Neutrophil (primary cell): ENCODE measurements around the gene HSFX2.
"Not testable (repeated sequence)": the region's sequence is repeated elsewhere in the genome, so short reads cannot be mapped to it uniquely, and the experiment has no call there.

Experiments used
- H3K27ac ChIP-seq: fragments of 200-600 bp; sonication (generic); 2 replicates; pipeline ENCODE4 v1.5.1; 2016; ENCODE audit warnings: mild to moderate bottlenecking, moderate library complexity
- H3K27me3 ChIP-seq: fragments of 200-600 bp; sonication (generic); 2 replicates; pipeline ENCODE4 v1.6.0; 2016; ENCODE audit warnings: mild to moderate bottlenecking
- H3K36me3 ChIP-seq: fragments of 200-600 bp; sonication (generic); 2 replicates; pipeline ENCODE4 v1.5.1; 2017
- H3K4me1 ChIP-seq, 2 experiments: fragments of 200-600 bp in 1 of 2; sonication (generic) in 1 of 2; 1 replicate in 1 of 2; 2 replicates in 1 of 2; pipeline versions ENCODE4 v1.5.1 to v1.6.1; 2013 to 2016; ENCODE audit warnings: low read depth in 1 of 2, low read length in 1 of 2, mild to moderate bottlenecking in 1 of 2, moderate library complexity in 1 of 2; ENCODE audit not compliant: control insufficient read depth in 1 of 2, insufficient read depth in 1 of 2
- H3K4me3 ChIP-seq, 2 experiments: fragments of 200-600 bp in 1 of 2; sonication (generic) in 1 of 2; 1 replicate in 1 of 2; 2 replicates in 1 of 2; pipeline ENCODE4 v1.5.1; 2013 to 2016; ENCODE audit warnings: low read depth in 1 of 2, low read length in 1 of 2, mild to moderate bottlenecking in 1 of 2, moderate library complexity in 1 of 2
- H3K9me3 ChIP-seq: fragments of 200-600 bp; sonication (generic); 2 replicates; pipeline ENCODE4 v1.5.1; 2016
- CTCF ChIP-seq: fragments of 200-600 bp; sonication (generic); IDR thresholded peaks from 2 replicates; pipeline ENCODE4 v1.5.1; 2016; ENCODE audit warnings: antibody characterized with exemption

HSFX2 gene

GRCh38 chrX:149628280-149628679, 33.2 kb upstream of the HSFX2 start:
- no peaks in the 10 kb centered on the region for H3K36me3 ChIP-seq
- H3K4me1 ChIP-seq = peaks cover 9 to 15% of the 10 kb centered on the region in 2 experiments
- no peak overlapping the region for H3K27ac ChIP-seq
- peaks cover 4% of the 10 kb centered on the region for H3K27me3 ChIP-seq
- no peaks in the 10 kb centered on the region for H3K9me3 ChIP-seq
- TF ChIP-seq CTCF = no peak
- H3K4me3 ChIP-seq = no peak overlapping the region

DNA sequence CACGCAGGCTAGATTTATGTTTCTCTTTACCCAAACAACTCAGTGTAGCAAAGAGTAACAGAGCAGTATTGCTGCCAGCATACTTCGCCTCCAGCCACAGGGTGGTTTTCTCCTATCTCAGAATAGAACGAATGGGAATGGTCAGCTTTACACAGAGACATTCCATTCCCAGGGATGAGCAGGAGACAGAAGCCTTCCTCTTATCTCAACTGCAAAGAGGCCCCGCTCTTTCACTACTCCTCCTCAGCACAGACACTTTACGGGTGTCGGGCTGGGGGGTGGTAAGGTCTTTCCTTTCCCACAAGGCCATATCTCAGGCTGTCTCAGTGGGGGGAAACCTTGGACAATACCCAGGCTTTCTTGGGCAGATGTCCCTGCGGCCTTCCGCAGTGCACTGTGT, 31.7 kb upstream of the HSFX2 start:
- H3K27ac ChIP-seq, H3K27me3 ChIP-seq, H3K36me3 ChIP-seq, H3K9me3 ChIP-seq, H3K4me3 ChIP-seq: not testable (repeated sequence)
- peaks cover 9 to 13% of the 10 kb centered on the region in 2 experiments for H3K4me1 ChIP-seq

- H3K4me3 ChIP-seq, H3K9me3 ChIP-seq, H3K4me1 ChIP-seq, H3K36me3 ChIP-seq, H3K27ac ChIP-seq, H3K27me3 ChIP-seq: not testable (repeated sequence)
Measured at GRCh38 chrX:149619662-149620061, 24.5 kb upstream of the HSFX2 start.

- no peak for TF ChIP-seq CTCF
- H3K9me3 ChIP-seq = no peaks in the 10 kb centered on the region
- H3K27me3 ChIP-seq = no peaks in the 10 kb centered on the region
Measured at GRCh38 chrX:149618871-149619270, 23.8 kb upstream of the HSFX2 start.

GRCh38 chrX:149611623-149612175, 16.6 kb upstream of the HSFX2 start:
- TF ChIP-seq CTCF = no peak

More at GRCh38 chrX:149618871-149619270, 23.8 kb upstream of the HSFX2 start:
- no peak overlapping the region for H3K4me3 ChIP-seq
- no peak overlapping the region for H3K27ac ChIP-seq
- H3K36me3 ChIP-seq = no peaks in the 10 kb centered on the region
- no peaks in the 10 kb centered on the region for H3K4me1 ChIP-seq

GRCh38 chrX:149610511-149610910, 15.4 kb upstream of the HSFX2 start:
- no peak for TF ChIP-seq CTCF
- no peaks in the 10 kb centered on the region for H3K27me3 ChIP-seq
- no peaks in the 10 kb centered on the region for H3K4me1 ChIP-seq
- peaks cover 11% of the 10 kb centered on the region for H3K36me3 ChIP-seq
- no peak overlapping the region for H3K27ac ChIP-seq
- no peaks in the 10 kb centered on the region for H3K9me3 ChIP-seq
- no peak overlapping the region for H3K4me3 ChIP-seq

More at GRCh38 chrX:149611623-149612175, 16.6 kb upstream of the HSFX2 start:
- Histone ChIP-seq H3K27ac (no peak overlapping the region), H3K27me3 (no peaks in the 10 kb centered on the region), H3K36me3 (peaks cover 1% of the 10 kb centered on the region), H3K4me1 (no peaks in the 10 kb centered on the region), H3K4me3 (no peak overlapping the region), H3K9me3 (no peaks in the 10 kb centered on the region)

DNA sequence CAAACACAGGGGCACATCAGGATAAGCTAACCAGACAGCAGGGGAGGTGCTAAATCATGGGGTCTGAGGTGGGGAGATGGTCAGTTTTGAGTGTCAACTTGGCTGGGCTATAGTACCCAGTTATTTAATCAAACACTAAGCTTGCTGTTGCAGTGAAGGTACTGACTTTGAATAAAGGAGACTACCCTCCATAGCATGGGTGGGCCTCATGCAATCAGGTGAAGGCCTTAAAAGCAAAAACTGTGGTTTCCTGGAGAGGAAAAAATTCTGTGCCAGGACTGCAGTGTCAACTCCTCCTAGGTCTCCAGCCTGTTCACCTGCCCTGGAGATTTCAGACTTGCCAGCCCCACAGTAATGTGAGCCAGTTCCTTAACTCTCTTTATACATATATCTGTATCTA, 12.6 kb upstream of the HSFX2 start:
- no peak overlapping the region for H3K27ac ChIP-seq
- no peak overlapping the region for H3K4me3 ChIP-seq
- H3K27me3 ChIP-seq = no peaks in the 10 kb centered on the region
- H3K36me3 ChIP-seq = peaks cover 11% of the 10 kb centered on the region
- TF ChIP-seq CTCF = no peak
- no peaks in the 10 kb centered on the region for H3K4me1 ChIP-seq
- H3K9me3 ChIP-seq = no peaks in the 10 kb centered on the region

DNA sequence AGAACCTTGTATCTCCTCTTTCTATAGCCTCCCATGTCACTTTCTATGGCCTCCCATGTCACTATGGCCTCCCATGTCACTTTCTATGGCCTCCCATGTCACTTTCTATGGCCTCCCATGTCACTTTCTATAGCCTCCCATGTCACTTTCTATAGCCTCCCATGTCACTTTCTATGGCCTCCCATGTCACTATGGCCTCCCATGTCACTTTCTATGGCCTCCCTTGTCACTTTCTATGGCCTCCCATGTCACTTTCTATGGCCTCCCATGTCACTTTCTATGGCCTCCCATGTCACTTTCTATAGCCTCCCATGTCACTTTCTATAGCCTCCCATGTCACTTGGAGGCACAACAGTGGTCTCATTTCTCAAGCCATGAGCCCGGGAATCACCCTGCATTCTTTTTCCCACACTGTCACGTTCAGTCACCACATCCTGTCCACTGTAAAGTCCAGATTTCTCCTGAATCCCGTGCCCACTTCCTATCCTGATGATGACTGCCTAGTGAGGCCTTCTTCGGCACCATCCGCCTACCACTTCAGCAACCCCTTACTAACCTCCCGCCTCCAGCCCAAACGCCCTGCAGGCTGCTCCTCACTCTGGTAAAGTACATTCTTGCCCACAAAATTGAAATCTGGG, 10.3 kb upstream of the HSFX2 start:
- H3K4me3 ChIP-seq, H3K9me3 ChIP-seq, H3K27ac ChIP-seq, H3K27me3 ChIP-seq, H3K4me1 ChIP-seq: not testable (repeated sequence)
- H3K36me3 ChIP-seq = peaks cover 11% of the 10 kb centered on the region

DNA sequence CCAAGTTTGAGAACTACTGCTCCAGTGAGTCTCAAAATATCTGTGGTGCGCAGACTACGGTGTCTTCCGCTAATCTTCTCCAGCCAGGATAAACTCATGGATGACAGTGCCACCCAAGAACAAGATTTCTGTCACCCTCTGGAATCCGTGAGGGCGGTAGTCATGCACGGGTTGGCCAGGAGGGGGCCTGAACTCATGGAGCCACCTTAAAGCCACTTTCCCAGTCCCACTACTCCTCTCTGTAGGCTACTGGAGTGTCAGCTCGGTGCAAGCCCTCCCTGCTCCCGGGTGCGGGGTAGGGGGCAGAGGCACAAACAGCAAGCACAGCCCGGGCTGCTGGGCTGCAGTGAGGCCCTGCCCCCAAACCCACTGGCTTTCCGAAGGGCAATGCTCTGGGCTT, 3.5 kb upstream of the HSFX2 start:
- not testable (repeated sequence) for H3K27me3 ChIP-seq, H3K4me1 ChIP-seq, H3K36me3 ChIP-seq, H3K9me3 ChIP-seq, H3K4me3 ChIP-seq, H3K27ac ChIP-seq
